ENCODE data around the gene ELOA. TPM values are rescaled to one million over a fixed set of nuclear protein-coding genes. Genes with fewer than 3 reads are reported as not detected.

ELOA gene
- total RNA-seq, 1 experiment from 2014 or later = 69.8 TPM

DNA sequence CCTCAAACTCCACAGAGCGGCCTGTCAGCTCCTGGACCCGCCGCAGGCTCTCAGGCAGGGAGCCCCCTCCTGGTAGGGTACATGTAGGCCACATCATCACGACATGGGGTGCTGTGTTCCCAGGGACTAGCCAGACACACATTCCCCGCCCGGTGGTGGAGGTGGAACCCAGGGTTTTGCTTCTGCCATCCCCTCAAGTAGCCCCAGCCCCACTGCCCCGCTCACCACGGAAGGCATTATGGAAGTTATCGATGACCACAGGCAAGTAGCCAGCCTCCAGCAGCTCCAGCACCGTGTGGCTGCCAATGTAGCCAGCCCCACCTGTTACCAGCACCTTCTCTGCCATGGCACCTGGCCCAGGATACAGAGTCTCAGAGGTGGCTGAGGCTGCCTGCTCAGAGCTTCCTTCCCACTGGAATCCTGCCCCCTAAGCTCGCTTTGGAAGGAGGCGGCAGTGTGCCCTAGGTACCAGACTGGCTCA lies 55.4 kb downstream of the ELOA start:
- Histone ChIP-seq H3K9me3 (ENCODE audit: low read depth, low read length, poor library complexity, severe bottlenecking) (no peaks in the 10 kb centered on the region), H3K27ac (ENCODE audit: low read depth, low read length, poor library complexity, severe bottlenecking) (peak overlapping the region; percentile 85), H3K4me3 (ENCODE audit: low read depth, low read length, poor library complexity, severe bottlenecking) (no peak overlapping the region), H3K27me3 (replicated peaks; ENCODE audit: insufficient read depth, low read depth, low read length, poor library complexity) (no peaks in the 10 kb centered on the region), H3K36me3 (ENCODE audit: insufficient read depth, low read length, poor library complexity, severe bottlenecking) (peaks cover 19% of the 10 kb centered on the region), H3K4me1 (ENCODE audit: insufficient read depth, low read length, poor library complexity, severe bottlenecking) (peaks cover 21% of the 10 kb centered on the region)
- POLR2A ChIA-PET (ENCODE audit: low non-redundant PET) = no interaction called here
- TF ChIP-seq EZH2 (IDR thresholded peaks at IDR 0.05; ENCODE audit: borderline replicate concordance, low read depth, low read length, poor library complexity, severe bottlenecking) = no peak
- TF ChIP-seq, protein P1, sequence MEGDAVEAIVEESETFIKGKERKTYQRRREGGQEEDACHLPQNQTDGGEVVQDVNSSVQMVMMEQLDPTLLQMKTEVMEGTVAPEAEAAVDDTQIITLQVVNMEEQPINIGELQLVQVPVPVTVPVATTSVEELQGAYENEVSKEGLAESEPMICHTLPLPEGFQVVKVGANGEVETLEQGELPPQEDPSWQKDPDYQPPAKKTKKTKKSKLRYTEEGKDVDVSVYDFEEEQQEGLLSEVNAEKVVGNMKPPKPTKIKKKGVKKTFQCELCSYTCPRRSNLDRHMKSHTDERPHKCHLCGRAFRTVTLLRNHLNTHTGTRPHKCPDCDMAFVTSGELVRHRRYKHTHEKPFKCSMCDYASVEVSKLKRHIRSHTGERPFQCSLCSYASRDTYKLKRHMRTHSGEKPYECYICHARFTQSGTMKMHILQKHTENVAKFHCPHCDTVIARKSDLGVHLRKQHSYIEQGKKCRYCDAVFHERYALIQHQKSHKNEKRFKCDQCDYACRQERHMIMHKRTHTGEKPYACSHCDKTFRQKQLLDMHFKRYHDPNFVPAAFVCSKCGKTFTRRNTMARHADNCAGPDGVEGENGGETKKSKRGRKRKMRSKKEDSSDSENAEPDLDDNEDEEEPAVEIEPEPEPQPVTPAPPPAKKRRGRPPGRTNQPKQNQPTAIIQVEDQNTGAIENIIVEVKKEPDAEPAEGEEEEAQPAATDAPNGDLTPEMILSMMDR (conservative IDR thresholded peaks at IDR 0.05; ENCODE audit: low read depth, low read length) = no peak; the same call in 1 of the 2 replicates
- no TSS peak for BruUV-seq (replicated peaks)
- DNase-seq (ENCODE audit: low spot score) = no peak
- intact Hi-C loops (cut with micrococcal nuclease; ENCODE audit: unreplicated experiment) = no loop called here
- CTCF ChIA-PET = interaction anchor here (1.2 kb wide), 1 partner anchor 27 kb away, joined by 3 read pairs; no protein-coding TSS in a partner anchor

DNA sequence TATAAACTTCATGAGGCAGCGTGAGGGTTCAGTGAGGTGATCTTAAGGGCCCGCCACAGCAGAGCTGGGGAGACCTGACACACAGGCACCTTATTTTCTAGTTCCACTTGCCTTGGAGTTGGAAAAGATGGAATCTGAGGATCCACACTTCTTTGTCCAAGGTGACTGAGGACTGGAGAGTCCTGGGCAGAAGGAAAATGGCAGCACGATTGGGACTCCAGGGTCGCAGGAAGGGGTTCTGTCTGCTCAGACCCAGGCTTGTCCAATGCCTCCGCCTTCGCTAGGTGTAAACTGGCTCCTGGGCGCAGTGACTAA lies 55.9 kb downstream of the ELOA start:
- peaks cover 18% of the 10 kb centered on the region for H3K4me1 ChIP-seq (ENCODE audit: insufficient read depth, low read length, poor library complexity, severe bottlenecking)
- no peaks in the 10 kb centered on the region for H3K27me3 ChIP-seq (replicated peaks; ENCODE audit: insufficient read depth, low read depth, low read length, poor library complexity)
- DNase-seq (ENCODE audit: low spot score) = no peak
- ChIA-PET CTCF (no interaction called here), POLR2A (ENCODE audit: low non-redundant PET) (interaction anchor here (0.6 kb wide), 1 partner anchor 51 kb away, joined by 3 read pairs; no protein-coding TSS in a partner anchor)
- H3K4me3 ChIP-seq (ENCODE audit: low read depth, low read length, poor library complexity, severe bottlenecking) = peak overlapping the region; percentile 79
- TF ChIP-seq, protein P1 (conservative IDR thresholded peaks at IDR 0.05; ENCODE audit: low read depth, low read length) = no peak
- TF ChIP-seq EZH2 (IDR thresholded peaks at IDR 0.05; ENCODE audit: borderline replicate concordance, low read depth, low read length, poor library complexity, severe bottlenecking) = no peak
- H3K9me3 ChIP-seq (ENCODE audit: low read depth, low read length, poor library complexity, severe bottlenecking) = no peaks in the 10 kb centered on the region
- H3K27ac ChIP-seq (ENCODE audit: low read depth, low read length, poor library complexity, severe bottlenecking) = peak overlapping the region; percentile 85
- peaks cover 19% of the 10 kb centered on the region for H3K36me3 ChIP-seq (ENCODE audit: insufficient read depth, low read length, poor library complexity, severe bottlenecking)
- intact Hi-C loops (cut with micrococcal nuclease; ENCODE audit: unreplicated experiment) = no loop called here
- no TSS peak for BruUV-seq (replicated peaks)

DNA sequence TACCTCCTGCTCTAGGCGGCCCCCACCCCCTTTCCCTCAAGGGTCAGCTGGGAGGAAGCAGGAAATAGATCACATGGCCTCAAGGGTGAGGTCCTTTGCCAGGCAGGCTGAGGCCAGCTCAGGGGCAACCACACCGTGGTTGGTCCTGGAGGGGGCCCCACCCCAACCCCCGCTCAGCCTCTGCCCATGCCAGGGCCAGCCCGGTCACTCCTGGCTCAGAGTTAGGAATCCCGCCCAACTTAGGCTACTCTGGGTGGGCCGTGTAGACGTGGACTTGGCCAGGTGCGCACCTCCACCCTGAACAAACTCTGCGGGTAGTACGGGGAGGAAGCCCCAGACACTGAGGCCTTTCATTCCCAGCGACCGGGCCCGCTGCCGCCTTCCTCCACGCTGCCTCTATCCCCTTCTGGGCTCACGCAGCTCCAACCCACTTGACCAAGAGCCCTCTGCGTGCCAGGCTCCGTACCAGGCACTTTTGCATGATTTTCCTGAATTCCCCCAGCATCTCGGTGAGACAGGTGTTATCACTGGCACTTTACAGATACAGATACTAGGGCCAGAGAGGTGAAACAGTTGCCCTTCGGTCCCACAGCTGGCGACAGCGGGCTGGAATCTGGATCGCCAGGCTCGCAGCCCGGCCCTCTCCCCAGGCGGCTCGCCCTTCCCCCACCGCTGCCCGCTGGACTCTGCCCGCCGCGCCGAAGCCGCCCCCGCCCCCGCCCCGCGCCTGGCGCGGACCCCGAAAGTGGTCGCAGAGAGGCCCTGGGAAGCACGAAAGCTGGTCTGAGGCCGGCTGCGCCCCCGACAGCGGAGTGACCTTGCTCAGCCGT lies 56.5 kb downstream of the ELOA start:
- Histone ChIP-seq H3K36me3 (ENCODE audit: insufficient read depth, low read length, poor library complexity, severe bottlenecking) (peaks cover 19% of the 10 kb centered on the region), H3K27ac (ENCODE audit: low read depth, low read length, poor library complexity, severe bottlenecking) (peak overlapping the region; percentile 85), H3K4me3 (ENCODE audit: low read depth, low read length, poor library complexity, severe bottlenecking) (peak overlapping the region; percentile 79), H3K4me1 (ENCODE audit: insufficient read depth, low read length, poor library complexity, severe bottlenecking) (peaks cover 18% of the 10 kb centered on the region), H3K27me3 (replicated peaks; ENCODE audit: insufficient read depth, low read depth, low read length, poor library complexity) (no peaks in the 10 kb centered on the region), H3K9me3 (ENCODE audit: low read depth, low read length, poor library complexity, severe bottlenecking) (no peaks in the 10 kb centered on the region)
- intact Hi-C loops (cut with micrococcal nuclease; ENCODE audit: unreplicated experiment) = no loop called here
- BruUV-seq (replicated peaks) = no TSS peak
- CTCF ChIA-PET = interaction anchor here (0.5 kb wide), 1 partner anchor 10 kb away, joined by 3 read pairs; no protein-coding TSS in a partner anchor
- POLR2A ChIA-PET (ENCODE audit: low non-redundant PET) = interaction anchor here (0.6 kb wide), 1 partner anchor 52 kb away, joined by 3 read pairs; no protein-coding TSS in a partner anchor
- TF ChIP-seq EZH2 (IDR thresholded peaks at IDR 0.05; ENCODE audit: borderline replicate concordance, low read depth, low read length, poor library complexity, severe bottlenecking) = no peak
- TF ChIP-seq, protein P1 (conservative IDR thresholded peaks at IDR 0.05; ENCODE audit: low read depth, low read length) = no peak
- DNase-seq (ENCODE audit: low spot score) = no peak

Measured in A673 (cell line).